MM.1S (cell line): ENCODE data around the gene PDE4B.

Experiments used
- DNase-seq: peaks from one replicate; pipeline ENCODE4 v3.0.0-alpha.2; 2015
- H2AFZ ChIP-seq: fragments of 300-600 bp; sonication (generic); 2 replicates; pipeline ENCODE4 v1.6.0; 2016; ENCODE audit warnings: antibody characterized with exemption, low read length
- H3F3A ChIP-seq: fragments of 300-600 bp; sonication (generic); 2 replicates; pipeline ENCODE4 v1.6.1; 2016; ENCODE audit warnings: mild to moderate bottlenecking, antibody characterized with exemption, low read length, moderate library complexity, mixed read lengths; ENCODE audit not compliant: insufficient read depth
- H3K27ac ChIP-seq: fragments of 300-600 bp; sonication (generic); 2 replicates; pipeline ENCODE4 v1.5.1; 2016; ENCODE audit warnings: mild to moderate bottlenecking, low read length
- H3K27me3 ChIP-seq: fragments of 300-600 bp; sonication (generic); replicated peaks from 2 replicates; pipeline ENCODE4 v1.6.0; 2016; ENCODE audit warnings: low read length; ENCODE audit not compliant: insufficient read depth
- H3K36me3 ChIP-seq: fragments of 300-600 bp; sonication (generic); replicated peaks from 2 replicates; pipeline ENCODE4 v1.6.1; 2016; ENCODE audit warnings: mild to moderate bottlenecking, low read length, mixed read lengths; ENCODE audit not compliant: insufficient read depth
- H3K4me1 ChIP-seq: fragments of 300-600 bp; sonication (generic); 2 replicates; pipeline ENCODE4 v1.6.1; 2016; ENCODE audit warnings: low read length, mixed read lengths
- H3K4me2 ChIP-seq: fragments of 300-600 bp; sonication (generic); 2 replicates; pipeline ENCODE4 v1.6.0; 2016; ENCODE audit warnings: low read depth, low read length
- H3K4me3 ChIP-seq: fragments of 300-600 bp; sonication (generic); 2 replicates; pipeline ENCODE4 v1.5.1; 2016; ENCODE audit warnings: low read length, mixed read lengths
- H3K79me2 ChIP-seq: fragments of 300-600 bp; sonication (generic); 2 replicates; pipeline ENCODE4 v1.6.1; 2016; ENCODE audit warnings: mixed run types, low read length, mixed read lengths
- H3K9ac ChIP-seq: fragments of 300-600 bp; sonication (generic); 2 replicates; pipeline ENCODE4 v1.6.1; 2016; ENCODE audit warnings: low read length, mixed read lengths
- H3K9me2 ChIP-seq: fragments of 300-600 bp; sonication (generic); replicated peaks from 2 replicates; pipeline ENCODE4 v1.6.1; 2016; ENCODE audit warnings: mild to moderate bottlenecking, low read length, mixed read lengths; ENCODE audit not compliant: insufficient read depth
- H3K9me3 ChIP-seq: fragments of 300-600 bp; sonication (generic); replicated peaks from 2 replicates; pipeline ENCODE4 v1.6.1; 2016; ENCODE audit warnings: mild to moderate bottlenecking, low read length, mixed read lengths; ENCODE audit not compliant: insufficient read depth
- H4K20me1 ChIP-seq: fragments of 300-600 bp; sonication (generic); 2 replicates; pipeline ENCODE4 v1.6.1; 2016; ENCODE audit warnings: mild to moderate bottlenecking, low read length, moderate library complexity, mixed read lengths; ENCODE audit not compliant: insufficient read depth
- CTCF ChIP-seq: fragments of 300-600 bp; sonication (generic); IDR thresholded peaks from 2 replicates; pipeline ENCODE4 v1.5.1; 2016; ENCODE audit warnings: antibody characterized with exemption, low read length, mixed read lengths
- EZH2 ChIP-seq: fragments of 300-600 bp; sonication (generic); optimal IDR thresholded peaks from 2 replicates; pipeline ENCODE3; 2017; ENCODE audit warnings: low read depth, mild to moderate bottlenecking, antibody characterized with exemption, low read length, mixed read lengths
- EZH2phosphoT487 ChIP-seq: fragments of 300-600 bp; sonication (generic); IDR thresholded peaks from 2 replicates; pipeline ENCODE4 v1.6.1; 2018; ENCODE audit warnings: antibody characterized with exemption, low read length

The PDE4B gene

GRCh38 chr1:66413838-66414175 is 621.1 kb downstream of the PDE4B start:
- no peaks in the 10 kb centered on the region for H3K36me3 ChIP-seq
- no peak overlapping the region for H3K4me2 ChIP-seq
- no peak overlapping the region for H2AFZ ChIP-seq
- no peak for TF ChIP-seq EZH2
- no peak for TF ChIP-seq EZH2phosphoT487
- TF ChIP-seq CTCF, result no peak
- H3K4me3 ChIP-seq, result no peak overlapping the region
- H3K27me3 ChIP-seq, result no peaks in the 10 kb centered on the region
- H3K79me2 ChIP-seq, result no peaks in the 10 kb centered on the region
- no peaks in the 10 kb centered on the region for H3K9me3 ChIP-seq
- no peaks in the 10 kb centered on the region for H3F3A ChIP-seq
- H3K27ac ChIP-seq, result no peak overlapping the region
- no peak for DNase-seq
- no peaks in the 10 kb centered on the region for H4K20me1 ChIP-seq
- H3K9me2 ChIP-seq, result no peaks in the 10 kb centered on the region
- peaks cover 18% of the 10 kb centered on the region for H3K4me1 ChIP-seq
- H3K9ac ChIP-seq, result no peak overlapping the region

GRCh38 chr1:66415281-66415680 is 622.6 kb downstream of the PDE4B start:
- no peak overlapping the region for H3K4me2 ChIP-seq
- no peak for TF ChIP-seq EZH2
- no peak for TF ChIP-seq CTCF
- TF ChIP-seq EZH2phosphoT487, result no peak
- no peaks in the 10 kb centered on the region for H3K79me2 ChIP-seq
- H2AFZ ChIP-seq, result no peak overlapping the region
- H3K9me2 ChIP-seq, result no peaks in the 10 kb centered on the region
- peaks cover 18% of the 10 kb centered on the region for H3K4me1 ChIP-seq
- H3K9ac ChIP-seq, result no peak overlapping the region
- H3K4me3 ChIP-seq, result no peak overlapping the region
- no peaks in the 10 kb centered on the region for H3F3A ChIP-seq
- H3K27ac ChIP-seq, result no peak overlapping the region
- H3K27me3 ChIP-seq, result no peaks in the 10 kb centered on the region
- no peaks in the 10 kb centered on the region for H3K9me3 ChIP-seq
- H4K20me1 ChIP-seq, result no peaks in the 10 kb centered on the region
- no peak for DNase-seq
- no peaks in the 10 kb centered on the region for H3K36me3 ChIP-seq

- no peak overlapping the region for H3K4me2 ChIP-seq
- H3K4me1 ChIP-seq, result peaks cover 18% of the 10 kb centered on the region
- H3K36me3 ChIP-seq, result no peaks in the 10 kb centered on the region
- no peak overlapping the region for H3K4me3 ChIP-seq
- DNase-seq, result no peak
- no peaks in the 10 kb centered on the region for H3K9me2 ChIP-seq
- no peak overlapping the region for H2AFZ ChIP-seq
- H3K9me3 ChIP-seq, result no peaks in the 10 kb centered on the region
- H3K27me3 ChIP-seq, result no peaks in the 10 kb centered on the region
- no peaks in the 10 kb centered on the region for H3K79me2 ChIP-seq
- H3F3A ChIP-seq, result no peaks in the 10 kb centered on the region
- no peak overlapping the region for H3K27ac ChIP-seq
- no peak for TF ChIP-seq CTCF
- no peak for TF ChIP-seq EZH2phosphoT487
- no peak for TF ChIP-seq EZH2
- no peaks in the 10 kb centered on the region for H4K20me1 ChIP-seq
- no peak overlapping the region for H3K9ac ChIP-seq
Measured at GRCh38 chr1:66415866-66416265, 623.2 kb downstream of the PDE4B start.
